NCI-H2227 (cell line): ENCODE results near the gene GTF3A.

Experiments used
- DNase-seq: peaks from one replicate; lab custom pipeline; 2025; ENCODE audit not compliant: unreplicated experiment; lab: John Stamatoyannopoulos, UW

GTF3A gene

GRCh38 chr13:27446986-27447583 lies 22.7 kb downstream of the GTF3A start:
- DNase-seq, result no peak

DNA sequence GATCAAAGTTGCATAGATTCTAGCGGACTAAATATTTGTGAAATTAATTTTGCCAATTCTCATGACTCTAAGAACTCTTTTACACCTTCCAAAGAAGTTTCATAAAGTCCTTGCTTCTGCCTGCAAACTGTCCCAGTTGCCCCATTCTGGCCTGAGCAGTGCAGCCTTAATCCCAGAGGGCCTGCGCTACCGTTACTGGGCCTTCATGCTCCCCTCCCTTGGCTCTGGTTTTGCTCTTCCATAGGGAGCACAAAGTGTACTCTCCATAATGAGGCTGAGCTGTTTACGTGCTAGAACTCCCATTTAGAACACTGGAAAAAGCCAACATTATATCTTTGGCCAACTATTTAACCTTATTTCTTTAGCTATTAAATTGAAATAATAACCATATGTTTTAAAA lies 23.9 kb downstream of the GTF3A start:
- no peak for DNase-seq

GRCh38 chr13:27449081-27449603 lies 24.7 kb downstream of the GTF3A start:
- DNase-seq, result peak; percentile 6

DNA sequence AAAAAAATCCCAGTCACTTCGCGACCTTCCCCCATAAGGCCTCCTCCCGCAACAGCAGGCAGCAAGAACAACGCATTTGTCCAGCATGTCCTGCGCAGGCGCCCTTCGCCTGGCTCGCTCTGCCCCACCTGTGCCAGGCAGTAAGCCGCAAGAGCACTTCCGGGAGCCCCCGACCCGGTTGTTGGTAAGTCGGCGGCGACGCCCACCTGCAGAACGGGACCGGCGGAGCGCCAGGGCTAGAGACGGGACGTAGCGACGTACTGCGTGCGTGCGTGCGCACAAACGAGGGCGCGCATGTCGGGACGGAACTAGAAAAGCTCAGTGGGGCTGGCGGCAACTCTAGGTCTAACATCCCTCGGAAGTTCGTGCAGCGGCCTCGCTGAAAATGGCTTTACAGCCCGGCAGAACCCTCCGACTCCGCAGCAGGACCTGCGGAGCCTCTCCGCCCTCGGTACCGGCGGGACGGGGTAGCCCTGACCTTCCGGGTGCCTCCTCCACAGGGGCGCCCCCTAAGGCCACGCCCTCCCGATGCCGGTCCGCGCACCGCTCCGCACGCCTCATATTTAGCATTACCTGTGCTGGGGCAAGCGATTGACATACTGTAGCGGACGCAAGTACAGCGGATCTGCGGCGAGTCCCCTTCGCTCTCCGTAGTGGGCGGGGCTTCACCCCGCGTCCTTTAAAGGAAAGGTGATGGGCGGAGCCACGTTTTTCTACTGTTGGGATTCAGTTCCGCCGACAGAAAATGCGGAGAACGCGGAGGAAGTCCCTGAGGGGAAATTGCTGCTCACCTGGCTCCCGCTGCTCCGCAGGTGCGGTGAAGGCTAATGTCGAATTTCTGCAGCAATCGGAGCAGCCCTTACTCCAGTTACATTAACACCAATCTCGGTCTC lies 25.8 kb downstream of the GTF3A start, which contains the start of gene MTIF3:
Gene MTIF3 (minus strand): TSS at position 629 of the 893 bp plus-strand sequence. CDS start 10,116 bp downstream, outside the sequence.
- DNase-seq, result peak; percentile 97

GRCh38 chr13:27450921-27451471 lies 26.6 kb downstream of the GTF3A start:
- DNase-seq, result peak; percentile 30

GRCh38 chr13:27455331-27455855 lies 31.0 kb downstream of the GTF3A start:
- DNase-seq, result no peak

GRCh38 chr13:27461940-27462584 lies 37.6 kb downstream of the GTF3A start:
- DNase-seq, result no peak

GRCh38 chr13:27463500-27463899 lies 39.1 kb downstream of the GTF3A start:
- DNase-seq, result no peak

- DNase-seq, result no peak
Measured at GRCh38 chr13:27465611-27466010, 41.2 kb downstream of the GTF3A start.

GRCh38 chr13:27466513-27466912 lies 42.1 kb downstream of the GTF3A start:
- peak; percentile 30 for DNase-seq

DNA sequence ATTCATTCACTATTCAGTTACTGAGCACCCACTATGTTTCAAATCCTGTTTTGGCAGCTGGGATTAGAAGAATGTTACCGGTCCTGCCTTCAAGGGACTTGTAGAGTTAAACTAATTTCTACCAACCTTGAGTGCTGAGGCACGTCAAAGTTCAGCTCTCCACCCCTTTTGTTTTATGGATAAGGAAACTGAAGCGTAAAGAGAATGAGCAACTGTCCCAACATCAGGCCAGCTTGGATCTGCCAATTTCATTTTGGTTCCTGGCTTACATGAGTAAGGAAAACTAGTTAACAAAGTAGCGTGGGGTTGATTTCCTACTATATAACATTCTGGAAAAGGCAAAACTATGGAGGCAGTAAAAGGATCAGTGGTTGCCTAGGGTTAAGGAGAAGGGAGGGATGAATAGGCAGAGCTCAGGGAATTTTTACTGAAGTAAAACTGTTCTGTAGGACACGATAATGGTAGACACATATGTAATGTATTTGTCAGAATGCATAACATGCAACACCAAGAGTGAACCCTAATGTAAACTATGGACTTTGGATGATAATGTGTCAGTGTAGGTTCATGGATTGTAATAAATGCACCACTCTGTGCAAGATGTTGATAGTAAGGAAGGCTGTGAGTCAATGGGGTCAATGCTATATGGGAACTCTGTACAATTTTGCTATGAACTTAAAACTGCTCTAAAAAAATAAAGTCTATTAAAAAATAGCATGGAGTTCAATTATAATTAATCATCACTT lies 45.8 kb downstream of the GTF3A start:
- DNase-seq, result no peak

- DNase-seq, result no peak
Measured at GRCh38 chr13:27472441-27472840, 48.0 kb downstream of the GTF3A start.

DNA sequence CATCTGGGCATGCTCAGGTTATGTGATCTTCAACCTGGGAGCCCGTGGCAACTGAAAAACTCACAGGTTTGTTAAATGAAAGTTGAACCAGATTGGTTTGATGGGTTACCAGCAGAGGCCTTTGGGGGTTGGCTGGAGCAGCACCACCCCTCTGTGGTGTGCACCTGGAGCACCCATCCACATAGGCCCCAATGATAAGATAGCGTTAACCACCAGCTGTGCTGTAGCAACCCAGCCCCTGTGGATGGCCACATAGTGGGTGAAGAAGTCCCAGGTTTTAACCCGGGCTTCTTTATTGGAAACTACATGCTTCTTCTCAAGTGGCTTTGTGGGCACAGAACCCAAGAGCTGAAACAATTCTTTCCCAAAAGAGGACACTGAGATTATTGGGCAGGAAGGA lies 48.5 kb downstream of the GTF3A start:
- DNase-seq, result no peak

DNA sequence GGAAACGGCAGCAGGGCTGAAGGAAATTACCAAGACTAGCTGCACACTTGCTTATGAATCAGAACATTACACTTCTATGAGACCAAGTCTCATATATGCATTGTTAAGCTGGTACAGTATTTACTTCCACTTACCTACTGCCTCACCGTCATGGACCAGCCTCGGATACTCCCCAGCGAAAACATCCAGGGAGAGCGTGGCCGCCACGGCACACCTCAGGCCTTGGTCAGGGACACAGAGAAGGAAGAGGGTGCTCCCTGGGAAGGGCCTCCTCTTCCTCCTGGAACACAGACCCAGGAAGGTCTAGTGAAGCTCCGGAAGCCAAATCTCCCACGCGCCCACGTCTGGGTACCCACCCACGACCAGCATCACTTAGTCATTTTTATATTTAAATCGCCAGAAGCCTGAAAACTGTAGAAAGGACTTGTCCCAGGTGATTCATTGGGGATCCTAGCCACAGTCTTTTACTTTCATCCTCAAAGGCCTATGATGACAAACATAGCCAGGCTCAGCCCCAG lies 50.4 kb downstream of the GTF3A start:
- DNase-seq, result no peak

DNA sequence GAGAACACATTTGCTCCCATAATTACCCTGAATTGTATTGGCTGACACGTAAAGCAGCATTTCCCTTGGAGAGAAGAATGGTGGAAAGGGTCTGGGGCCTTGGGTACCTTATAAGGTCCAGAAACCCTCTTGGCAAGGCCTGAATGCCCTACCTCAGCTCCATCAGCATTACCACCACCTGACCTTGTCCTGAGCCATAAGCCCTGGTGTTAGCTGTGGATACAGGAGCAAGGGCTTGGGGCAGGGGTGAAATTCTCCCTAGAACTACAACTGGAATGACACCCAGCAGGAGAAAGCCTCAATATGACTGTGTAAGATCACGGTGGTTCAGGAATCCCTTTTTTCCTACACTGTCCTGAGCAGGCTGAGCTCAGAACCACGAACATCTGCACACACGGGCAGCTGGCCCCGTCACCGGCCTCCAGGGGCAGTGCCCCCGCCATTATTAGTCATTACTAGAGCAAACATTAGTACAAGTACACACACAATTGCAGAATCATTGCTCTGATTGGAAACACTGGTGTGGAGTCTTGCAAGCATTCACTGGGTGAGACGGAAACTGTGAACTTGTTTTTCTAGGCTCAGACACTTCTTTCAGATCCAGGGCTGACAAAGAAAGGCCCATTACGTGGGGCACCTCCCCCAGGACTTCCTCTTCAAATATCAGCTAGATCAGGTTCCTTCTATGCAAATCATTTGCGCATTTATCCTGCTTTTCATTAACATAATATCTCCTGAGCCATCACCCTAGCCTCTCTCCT lies 52.7 kb downstream of the GTF3A start:
- peak; percentile 27 for DNase-seq

DNA sequence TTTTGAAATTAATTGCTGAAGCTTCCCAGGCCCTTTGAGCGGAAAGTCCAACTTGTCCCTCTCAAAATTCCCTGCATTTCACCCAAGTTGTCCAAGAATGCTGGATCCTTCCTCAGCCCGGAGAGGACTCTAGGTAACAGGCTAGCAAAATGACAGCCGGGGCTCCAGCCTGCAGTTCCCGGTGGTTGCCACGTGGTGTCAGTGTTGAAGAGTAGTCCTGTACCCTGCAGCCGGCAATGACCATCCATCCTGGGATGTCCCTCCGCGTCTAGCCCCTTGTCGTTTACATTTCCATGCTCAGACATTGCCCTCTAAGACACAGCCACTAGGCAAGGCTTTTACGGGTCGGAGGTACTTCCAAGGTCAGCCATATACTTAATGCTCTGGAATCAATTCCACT lies 57.3 kb downstream of the GTF3A start:
- DNase-seq, result no peak

GRCh38 chr13:27482983-27483382 lies 58.6 kb downstream of the GTF3A start:
- no peak for DNase-seq

GRCh38 chr13:27483421-27483820 lies 59.0 kb downstream of the GTF3A start:
- DNase-seq, result no peak
